K562 (cell line): Measurements from ENCODE around the gene DHX58. TPM values are rescaled to one million over a fixed set of nuclear protein-coding genes. Genes with fewer than 3 reads are reported as not detected.
A peak's percentile ranks its signal among the peaks of the same experiment; 100 is the strongest.

Experiments
- ATAC-seq: fragments of 200-7000 bp; cut with Tn5 transposase; 3 replicates; pipeline ENCODE4 v1.9.1; 2020; ENCODE audit warnings: moderate library complexity
- BruUV-seq: library from RNA; stranded (reverse); fragments of 400-500 nt; replicated peaks from 2 replicates; lab custom pipeline; 2021; lab: Mats Ljungman, UMichigan
- CTCF ChIA-PET: fragments of 300-600 bp; formaldehyde crosslinking; extraction: SDS; loops from one replicate; lab custom pipeline; 2021; ENCODE audit warnings: low intra/inter-chr PET ratio; lab: Yijun Ruan, JAX
- POLR2A ChIA-PET: fragments of 300-600, 350-650 bp; sonication (Branson Sonifier 250); formaldehyde crosslinking; extraction: SDS; loops from one replicate; lab custom pipeline; 2021; ENCODE audit warnings: antibody characterized with exemption, inconsistent platforms; lab: Yijun Ruan, JAX
- DNase-seq, 4 experiments: peaks; one replicate each; pipeline versions ENCODE4 v3.0.0 to v3.0.0-alpha.2; 2011 to 2018; ENCODE audit warnings: low spot score in 3 of 4, mixed read lengths in 3 of 4; ENCODE audit errors: extremely low read depth in 1 of 4
- FAIRE-seq: peaks from 2 replicates; lab custom pipeline; 2011; peaks lifted over from hg19 to GRCh38; lab: Jason Lieb, UNC
- H2AFZ ChIP-seq: 2 replicates; pipeline ENCODE4 v1.6.0; 2011; ENCODE audit warnings: low read depth, low read length, control low read depth, inconsistent platforms
- H3K27ac ChIP-seq: fragments of 200-600 bp; 3 replicates; pipeline ENCODE4 v1.8.0; 2011; ENCODE audit warnings: low read depth, mild to moderate bottlenecking, control low read depth, inconsistent platforms, low read length, moderate library complexity, mixed read lengths; ENCODE audit errors: extremely low read depth
- H3K27me3 ChIP-seq, 2 experiments: fragments of 300-600 bp in 1 of 2; 2 replicates in 1 of 2; 3 replicates in 1 of 2; pipeline versions ENCODE4 v1.6.0 to v1.8.0; 2011; ENCODE audit warnings: inconsistent platforms in 2 of 2, low read length in 2 of 2, mild to moderate bottlenecking in 1 of 2, mixed read lengths in 1 of 2, moderate library complexity in 1 of 2; ENCODE audit not compliant: control insufficient read depth in 2 of 2, insufficient read depth in 2 of 2
- H3K36me3 ChIP-seq: fragments of 300-600 bp; 3 replicates; pipeline ENCODE4 v1.8.0; 2011; ENCODE audit warnings: mild to moderate bottlenecking, low read length, inconsistent platforms; ENCODE audit not compliant: control insufficient read depth, insufficient read depth
- H3K4me1 ChIP-seq, 2 experiments: fragments of 200-600 bp in 1 of 2; replicated peaks in 1 of 2; 2 replicates in 1 of 2; 3 replicates in 1 of 2; pipeline versions ENCODE4 v1.5.1 to v1.8.0; 2011; ENCODE audit warnings: inconsistent platforms in 2 of 2, low read length in 2 of 2, mild to moderate bottlenecking in 1 of 2, mixed read lengths in 1 of 2, moderate library complexity in 1 of 2; ENCODE audit not compliant: control insufficient read depth in 2 of 2, insufficient read depth in 2 of 2
- H3K4me2 ChIP-seq: 2 replicates; pipeline ENCODE4 v1.6.1; 2011; ENCODE audit warnings: low read length, control low read depth, inconsistent platforms, mixed read lengths; ENCODE audit not compliant: insufficient read depth
- H3K4me3 ChIP-seq: fragments of 200-600 bp; sonication (generic), shearing (Covaris generic); 2 replicates; pipeline ENCODE4 v1.5.1; 2016; ENCODE audit warnings: control low read depth, inconsistent platforms
- H3K79me2 ChIP-seq: fragments of 200-600 bp; 3 replicates; pipeline ENCODE4 v1.8.0; 2011; ENCODE audit warnings: low read length, inconsistent platforms; ENCODE audit not compliant: control insufficient read depth, insufficient read depth
- H3K9ac ChIP-seq, 2 experiments: 2 replicates each; pipeline versions ENCODE4 v1.6.0 to v1.6.1; 2011; ENCODE audit warnings: low read depth in 2 of 2, low read length in 2 of 2, control low read depth in 1 of 2, inconsistent platforms in 1 of 2, mild to moderate bottlenecking in 1 of 2, mixed read lengths in 1 of 2; ENCODE audit not compliant: insufficient read depth in 1 of 2
- H3K9me1 ChIP-seq: one replicate; pipeline ENCODE4 v1.6.0; 2011; ENCODE audit warnings: inconsistent platforms, mild to moderate bottlenecking, low read length, moderate library complexity; ENCODE audit not compliant: control insufficient read depth, insufficient read depth
- H3K9me3 ChIP-seq: replicated peaks from 2 replicates; pipeline ENCODE4 v1.5.1; 2011; ENCODE audit warnings: low read depth, low read length, inconsistent platforms; ENCODE audit not compliant: control insufficient read depth, insufficient read depth
- H4K20me1 ChIP-seq: replicated peaks from 2 replicates; pipeline ENCODE4 v1.6.1; 2011; ENCODE audit warnings: low read length, inconsistent platforms, mixed read lengths; ENCODE audit not compliant: control insufficient read depth, insufficient read depth
- ADNP ChIP-seq: fragments of 200-800 bp; sonication (Bioruptor generic); IDR thresholded peaks from 2 replicates; pipeline ENCODE4 v1.6.1; 2016; ENCODE audit warnings: missing genetic modification characterization, missing compliant biosample characterization
- DDX20 ChIP-seq: fragments of 450-650 bp; IDR thresholded peaks from 2 replicates; pipeline ENCODE4 v1.6.1; 2016; ENCODE audit warnings: missing genetic modification characterization, low read depth, mild to moderate bottlenecking, missing compliant biosample characterization, moderate library complexity
- LCOR ChIP-seq: sonication (generic); formaldehyde crosslinking; IDR thresholded peaks from 2 replicates; pipeline ENCODE4 v1.8.0; 2022; ENCODE audit warnings: mild to moderate bottlenecking, missing genetic modification reagents
- MAFK ChIP-seq: IDR thresholded peaks from 2 replicates; pipeline ENCODE4 v1.6.1; 2011; ENCODE audit warnings: low read length, improper control_type of control experiment
- NONO ChIP-seq, 2 experiments: fragments of 200-400 bp in 1 of 2; fragments of 450-650 bp in 1 of 2; formaldehyde crosslinking in 1 of 2; IDR thresholded peaks; 2 replicates each; pipeline ENCODE4 v1.6.1; 2017; ENCODE audit warnings: low read depth in 2 of 2, mild to moderate bottlenecking in 2 of 2, moderate library complexity in 2 of 2, low read length in 1 of 2
- POLR2AphosphoS2 ChIP-seq: IDR thresholded peaks from 2 replicates; pipeline ENCODE4 v1.6.1; 2012; ENCODE audit warnings: low read length, improper control_type of control experiment
- TEAD2 ChIP-seq: fragments of 450-650 bp; IDR thresholded peaks from 2 replicates; pipeline ENCODE4 v1.6.1; 2016; ENCODE audit warnings: missing genetic modification characterization, control low read depth, missing compliant biosample characterization
- THRAP3 ChIP-seq: fragments of 450-650 bp; IDR thresholded peaks from 2 replicates; pipeline ENCODE4 v1.6.1; 2016; ENCODE audit warnings: mild to moderate bottlenecking, inconsistent platforms, borderline replicate concordance
- ZNF311 ChIP-seq: fragments of 250-450 bp; sonication (Bioruptor Pico); IDR thresholded peaks from 2 replicates; pipeline ENCODE4 v1.4.0; 2020; ENCODE audit warnings: mild to moderate bottlenecking, moderate library complexity
- WGBS: fragments of 100-300 bp; shearing (Covaris generic); methylation state at CpG from one replicate; pipeline ENCODE4 v1.1.6; 2016; ENCODE audit warnings: low coverage, mixed read lengths; ENCODE audit not compliant: insufficient coverage; ENCODE audit errors: missing lambda C conversion rate; 5-methylcytosine and 5-hydroxymethylcytosine counted together
- in situ Hi-C: fragments of 300-500 bp; cut with MboI; formaldehyde crosslinking; loops from 4 replicates; pipeline ENCODE4 v1.15.0; 2018; ENCODE audit warnings: inconsistent platforms, mixed read lengths
- intact Hi-C: fragments of 100-400 bp; cut with micrococcal nuclease; formaldehyde crosslinking; loops from 2 replicates; pipeline ENCODE4 v1.14.2; 2022
- polyA plus RNA-seq, 8 experiments: library from polyadenylated mRNA; depleted of rRNA in 4 of 8; stranded (reverse) in 5 of 8; unstranded in 3 of 8; fragments of >200 nt; fragmentation: Nextera tagmentation in 2 of 8; fragmentation: Illumina TruSeq in 1 of 8; extraction: Ambion mirVana in 2 of 8; extraction: Trizol in 1 of 8; gene quantifications; 2 replicates each; pipeline versions ENCODE4 v1.2.1 to v1.2.3, GENCODE V29; 2011 to 2014; ENCODE audit warnings: inconsistent platforms in 1 of 8, missing spikeins in 1 of 8
- total RNA-seq, 7 experiments: library from RNA; depleted of rRNA in 6 of 7; stranded (reverse); fragments of >200 nt in 6 of 7; fragmentation: Illumina TruSeq in 2 of 7; extraction: Trizol in 2 of 7; gene quantifications; 2 replicates each; pipeline versions ENCODE4 v1.2.1 to v1.2.3, GENCODE V29; 2011 to 2021; ENCODE audit warnings: low replicate concordance in 1 of 7
- TF ChIP-seq, protein P1 (sequence below): fragments of 250-450 bp; sonication (Bioruptor Pico); IDR thresholded peaks from 2 replicates; pipeline ENCODE4 v1.8.0; 2022; ENCODE audit warnings: moderate library complexity, mild to moderate bottlenecking, inconsistent platforms
- TF ChIP-seq, protein P2 (sequence below): fragments of 250-450 bp; sonication (Bioruptor Pico); IDR thresholded peaks from 2 replicates; pipeline ENCODE4 v1.4.0; 2020

Gene DHX58
- total and polyA plus RNA-seq, 9 of the 15 experiments (the other 6 are each of a cell fraction or from before 2014, with no cell fraction given) = 0.15 to 3.0 (median 1.4) TPM

DNA sequence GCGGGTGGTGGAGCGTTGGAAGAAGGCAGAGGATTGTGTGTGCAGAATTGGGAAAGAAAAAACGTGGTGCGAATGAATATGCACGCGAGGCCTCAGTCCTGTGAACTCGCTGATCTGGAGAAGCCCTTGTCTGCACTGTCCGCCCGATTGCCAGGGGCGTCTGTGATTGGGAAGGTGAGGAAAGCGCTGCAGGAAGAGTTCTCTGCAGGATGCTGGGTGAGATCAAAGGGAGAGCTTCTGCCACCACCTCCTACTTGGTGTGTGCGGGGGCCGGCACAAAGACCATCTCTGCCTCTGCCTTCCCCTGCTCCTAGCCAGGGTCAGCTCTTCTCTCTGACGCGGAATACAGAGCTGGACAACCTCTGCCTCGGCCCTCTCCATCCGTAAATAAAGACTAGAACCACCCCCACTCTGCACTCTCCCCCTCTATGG lies 43.1 kb upstream of the DHX58 start:
- Histone ChIP-seq H3K9me1 (no peaks in the 10 kb centered on the region), H4K20me1 (peaks cover 11% of the 10 kb centered on the region), H3K9me3 (no peaks in the 10 kb centered on the region), H3K27me3 (no peaks in the 10 kb centered on the region), H3K4me2 (peak overlapping the region; percentile 51), H3K4me1 (peaks cover 9 to 28% of the 10 kb centered on the region in 2 experiments; a peak in 4 of 5 replicates), H3K4me3 (peak overlapping the region; percentile 93), H2AFZ (peak overlapping the region; percentile 74; the same call in 1 of the 2 replicates), H3K79me2 (peaks cover 41% of the 10 kb centered on the region), H3K9ac (peak overlapping the region in 1 of 2 experiments; percentile 57; a peak in 2 of 4 replicates), H3K36me3 (peaks cover 27% of the 10 kb centered on the region; the same call in 2 of the 3 replicates), H3K27ac (no peak overlapping the region)
- DNase-seq = no peak
- in situ Hi-C loops (no loop called here), intact Hi-C loops (no loop called here)
- ATAC-seq = no peak
- FAIRE-seq = no peak
- POLR2A ChIA-PET = interaction anchor here (0.6 kb wide), 1 partner anchor 45 kb away, joined by 3 read pairs; no protein-coding TSS in a partner anchor
- BruUV-seq = no TSS peak
- WGBS = 72% methylated on average over 15 of the region's 17 CpGs
- TF ChIP-seq ADNP (tag) (0 out of 2 replicates have a peak, but pooled peaks have one; percentile 15), LCOR (CRISPR knock-in tag) (no peak)
- CTCF ChIA-PET = no interaction called here

DNA sequence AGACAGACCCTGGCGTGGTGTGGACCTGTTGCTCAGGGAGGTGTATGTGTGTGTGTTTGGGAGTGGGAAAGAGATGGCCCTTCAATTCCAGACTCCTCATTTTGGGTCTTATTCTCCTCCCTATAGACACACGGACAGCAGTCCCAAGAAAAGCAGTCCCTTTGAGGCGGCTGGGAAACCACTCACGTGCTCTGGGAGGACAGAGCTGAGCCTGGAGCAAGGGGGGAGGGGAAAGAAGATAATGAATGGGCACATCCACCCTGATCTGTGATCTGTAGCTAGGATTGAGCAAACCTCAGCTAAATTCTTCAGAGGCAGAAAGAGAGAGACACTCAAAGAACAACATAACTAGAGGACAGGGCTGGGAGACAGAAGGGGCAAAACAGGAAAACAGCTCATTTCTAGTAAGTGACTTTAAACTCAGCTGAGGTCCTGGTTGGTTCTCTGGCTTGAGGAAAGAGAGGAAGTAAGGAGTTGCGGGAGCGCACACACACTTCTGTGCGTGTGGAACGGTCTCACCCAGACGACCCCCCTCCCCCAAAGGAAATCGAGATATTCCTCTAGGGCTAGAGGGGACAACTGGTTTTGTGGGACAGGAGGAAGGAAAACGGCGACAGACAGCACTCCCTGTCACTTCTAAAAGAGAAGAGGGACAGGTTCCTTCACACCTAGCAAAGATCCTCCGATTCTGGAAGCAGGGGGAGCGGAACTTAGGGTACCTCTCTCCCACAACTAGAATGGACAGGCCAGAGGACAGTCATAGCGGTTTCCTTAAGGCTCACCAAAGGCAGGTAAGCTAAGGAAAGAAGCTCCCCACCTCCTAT lies 41.6 kb upstream of the DHX58 start:
- peak overlapping the region; percentile 85 for H3K27ac ChIP-seq
- peak overlapping the region; percentile 93 for H3K4me3 ChIP-seq
- CTCF ChIA-PET = no interaction called here
- BruUV-seq = TSS peak; percentile 50
- H3K79me2 ChIP-seq = peaks cover 51% of the 10 kb centered on the region
- peak overlapping the region; percentile 66 for H2AFZ ChIP-seq
- peak overlapping the region; percentile 99 for H3K4me2 ChIP-seq
- H3K9me3 ChIP-seq = no peaks in the 10 kb centered on the region
- 0% methylated on average over 15 of the region's 15 CpGs for WGBS
- POLR2A ChIA-PET = interaction anchor here (0.5 to 1.6 kb wide), 4 partner anchors 11 to 40 kb away, joined by 3 to 8 read pairs (median 4); no protein-coding TSS in a partner anchor
- peaks cover 9 to 21% of the 10 kb centered on the region in 2 experiments; a peak in 4 of 5 replicates for H3K4me1 ChIP-seq
- H3K27me3 ChIP-seq = no peaks in the 10 kb centered on the region
- peaks cover 36% of the 10 kb centered on the region; the same call in 2 of the 3 replicates for H3K36me3 ChIP-seq
- no peaks in the 10 kb centered on the region for H3K9me1 ChIP-seq
- peak overlapping the region; percentile 90 to 94 for H3K9ac ChIP-seq
- in situ Hi-C loops (no loop called here), intact Hi-C loops (no loop called here)
- FAIRE-seq = no peak
- peak; percentile 27 for ATAC-seq
- peaks cover 11% of the 10 kb centered on the region for H4K20me1 ChIP-seq
- peak; percentile 25 to 55 (median 43) for DNase-seq
- TF ChIP-seq THRAP3 = no peak
- TF ChIP-seq NONO (IDR thresholded peaks at IDR 0.05; ENCODE audit: low read depth in 2 of 2, low read length in 1 of 2) = no peak
- TF ChIP-seq TEAD2 (tag) = no peak
- TF ChIP-seq DDX20 (tag) = no peak
- no peak for TF ChIP-seq MAFK
- TF ChIP-seq, protein P1, sequence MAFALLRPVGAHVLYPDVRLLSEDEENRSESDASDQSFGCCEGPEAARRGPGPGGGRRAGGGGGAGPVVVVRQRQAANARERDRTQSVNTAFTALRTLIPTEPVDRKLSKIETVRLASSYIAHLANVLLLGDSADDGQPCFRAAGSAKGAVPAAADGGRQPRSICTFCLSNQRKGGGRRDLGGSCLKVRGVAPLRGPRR (CRISPR knock-in tag) = no peak
- TF ChIP-seq, protein P2, sequence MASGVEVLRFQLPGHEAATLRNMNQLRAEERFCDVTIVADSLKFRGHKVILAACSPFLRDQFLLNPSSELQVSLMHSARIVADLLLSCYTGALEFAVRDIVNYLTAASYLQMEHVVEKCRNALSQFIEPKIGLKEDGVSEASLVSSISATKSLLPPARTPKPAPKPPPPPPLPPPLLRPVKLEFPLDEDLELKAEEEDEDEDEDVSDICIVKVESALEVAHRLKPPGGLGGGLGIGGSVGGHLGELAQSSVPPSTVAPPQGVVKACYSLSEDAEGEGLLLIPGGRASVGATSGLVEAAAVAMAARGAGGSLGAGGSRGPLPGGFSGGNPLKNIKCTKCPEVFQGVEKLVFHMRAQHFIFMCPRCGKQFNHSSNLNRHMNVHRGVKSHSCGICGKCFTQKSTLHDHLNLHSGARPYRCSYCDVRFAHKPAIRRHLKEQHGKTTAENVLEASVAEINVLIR (CRISPR knock-in tag) = no peak
- no peak for TF ChIP-seq ZNF311 (CRISPR knock-in tag)
- TF ChIP-seq POLR2AphosphoS2 = no peak
